SK-N-SH (cell line): ENCODE data around the gene PAM. TPM values are rescaled to one million over a fixed set of nuclear protein-coding genes. Genes with fewer than 3 reads are reported as not detected.

Source experiments
- CTCF ChIA-PET: fragments of 300-600, 350-600 bp; formaldehyde crosslinking; extraction: SDS; loops from one replicate; lab custom pipeline; 2021; lab: Yijun Ruan, JAX
- POLR2A ChIA-PET: fragments of 350-600 bp; sonication (Branson Sonifier 250); formaldehyde crosslinking; extraction: SDS; loops from one replicate; lab custom pipeline; 2020; ENCODE audit warnings: antibody characterized with exemption, inconsistent platforms; lab: Yijun Ruan, JAX
- DNase-seq: peaks from one replicate; pipeline ENCODE4 v3.0.0; 2012
- H2AFZ ChIP-seq: fragments of 200-600 bp; sonication (generic); 2 replicates; pipeline ENCODE4 v1.8.1; 2016; ENCODE audit warnings: antibody characterized with exemption, mild to moderate bottlenecking, low read depth
- H3F3A ChIP-seq: fragments of 200-600 bp; sonication (generic); replicated peaks from 2 replicates; pipeline ENCODE3; 2016; ENCODE audit warnings: antibody characterized with exemption, mild to moderate bottlenecking; ENCODE audit not compliant: insufficient read depth
- H3K27ac ChIP-seq, 2 experiments: fragments of 200-500 bp in 1 of 2; fragments of 200-600 bp in 1 of 2; sonication (Bioruptor generic) in 1 of 2; sonication (generic), shearing (Covaris generic) in 1 of 2; 2 replicates each; pipeline versions ENCODE4 v1.5.1 to v1.6.1; 2014 to 2016; ENCODE audit warnings: low read depth in 2 of 2, inconsistent platforms in 1 of 2, low read length in 1 of 2, mild to moderate bottlenecking in 1 of 2, mixed read lengths in 1 of 2
- H3K27me3 ChIP-seq: fragments of 200-600 bp; sonication (generic), shearing (Covaris generic); 2 replicates; pipeline ENCODE4 v1.6.1; 2016; ENCODE audit warnings: mixed run types; ENCODE audit not compliant: insufficient read depth
- H3K36me3 ChIP-seq, 2 experiments: fragments of 200-500 bp in 1 of 2; fragments of 200-600 bp in 1 of 2; sonication (Bioruptor generic) in 1 of 2; sonication (generic) in 1 of 2; replicated peaks in 1 of 2; 2 replicates each; pipeline versions ENCODE3 to v1.5.1; 2014 to 2016; ENCODE audit warnings: low read length in 1 of 2, mild to moderate bottlenecking in 1 of 2; ENCODE audit not compliant: insufficient read depth in 2 of 2, control insufficient read depth in 1 of 2
- H3K4me1 ChIP-seq, 2 experiments: fragments of 200-500 bp in 1 of 2; fragments of 200-600 bp in 1 of 2; sonication (Bioruptor generic) in 1 of 2; sonication (generic), shearing (Covaris generic) in 1 of 2; 2 replicates each; pipeline versions ENCODE4 v1.5.1 to v1.6.1; 2014 to 2016; ENCODE audit warnings: low read depth in 1 of 2, low read length in 1 of 2, mixed run types in 1 of 2; ENCODE audit not compliant: insufficient read depth in 2 of 2, control insufficient read depth in 1 of 2
- H3K4me2 ChIP-seq: fragments of 200-600 bp; sonication (generic), shearing (Covaris generic); 2 replicates; pipeline ENCODE4 v1.6.1; 2017; ENCODE audit warnings: mixed run types
- H3K4me3 ChIP-seq, 2 experiments: fragments of 200-500 bp in 1 of 2; fragments of 200-600 bp in 1 of 2; sonication (Bioruptor generic) in 1 of 2; sonication (generic), shearing (Covaris generic) in 1 of 2; 2 replicates each; pipeline versions ENCODE4 v1.5.1 to v1.8.1; 2014 to 2016; ENCODE audit warnings: low read depth in 2 of 2, inconsistent platforms in 1 of 2, low read length in 1 of 2, mild to moderate bottlenecking in 1 of 2, mixed read lengths in 1 of 2, moderate library complexity in 1 of 2
- H3K79me2 ChIP-seq: fragments of 200-600 bp; sonication (generic); 2 replicates; pipeline ENCODE4 v1.8.1; 2017; ENCODE audit warnings: mild to moderate bottlenecking; ENCODE audit not compliant: insufficient read depth
- H3K9ac ChIP-seq: fragments of 200-600 bp; sonication (generic); 2 replicates; pipeline ENCODE4 v1.6.1; 2017; ENCODE audit warnings: mixed run types
- H3K9me2 ChIP-seq: fragments of 200-600 bp; sonication (generic); 2 replicates; pipeline ENCODE4 v1.6.1; 2017; ENCODE audit warnings: mixed run types
- H3K9me3 ChIP-seq: fragments of 200-600 bp; sonication (generic); 2 replicates; pipeline ENCODE4 v1.6.1; 2017; ENCODE audit warnings: mixed run types, mild to moderate bottlenecking, moderate library complexity
- H4K20me1 ChIP-seq: fragments of 200-600 bp; sonication (generic); 2 replicates; pipeline ENCODE4 v1.6.1; 2017; ENCODE audit warnings: mild to moderate bottlenecking, mixed run types; ENCODE audit not compliant: insufficient read depth
- ELF1 ChIP-seq: IDR thresholded peaks from 2 replicates; pipeline ENCODE4 v1.4.0; 2012
- EP300 ChIP-seq, 2 experiments: IDR thresholded peaks; 2 replicates each; pipeline versions ENCODE4 v1.4.0 to v1.6.1; 2012; ENCODE audit warnings: borderline replicate concordance in 1 of 2, low read depth in 1 of 2, low read length in 1 of 2
- EZH2phosphoT487 ChIP-seq: fragments of 200-600 bp; sonication (generic); IDR thresholded peaks from 2 replicates; pipeline ENCODE4 v1.6.1; 2017; ENCODE audit warnings: low read depth, mixed run types, mild to moderate bottlenecking, antibody characterized with exemption, moderate library complexity, borderline replicate concordance
- GABPA ChIP-seq: IDR thresholded peaks from 2 replicates; pipeline ENCODE4 v1.4.0; 2012; ENCODE audit warnings: low read depth, mild to moderate bottlenecking
- GATA2 ChIP-seq: sonication (generic); formaldehyde crosslinking; IDR thresholded peaks from 2 replicates; pipeline ENCODE4 v1.5.0; 2020; ENCODE audit warnings: mild to moderate bottlenecking, missing genetic modification reagents
- JUND ChIP-seq: IDR thresholded peaks from 2 replicates; pipeline ENCODE4 v1.4.0; 2012
- MEF2A ChIP-seq: IDR thresholded peaks from 2 replicates; pipeline ENCODE4 v1.4.0; 2012; ENCODE audit warnings: low read depth, borderline replicate concordance
- NFIC ChIP-seq: IDR thresholded peaks from 2 replicates; pipeline ENCODE4 v1.4.0; 2012; ENCODE audit warnings: borderline replicate concordance
- NRF1 ChIP-seq: IDR thresholded peaks from 2 replicates; pipeline ENCODE4 v1.6.1; 2012; ENCODE audit warnings: low read depth, mild to moderate bottlenecking, low read length
- RCOR1 ChIP-seq: fragments of 150-350 bp; IDR thresholded peaks from 2 replicates; pipeline ENCODE4 v1.6.1; 2017; ENCODE audit warnings: antibody characterized with exemption, low read length
- RXRA ChIP-seq: IDR thresholded peaks from 2 replicates; pipeline ENCODE4 v1.4.0; 2012; ENCODE audit warnings: low read depth, mild to moderate bottlenecking, borderline replicate concordance
- TEAD4 ChIP-seq: IDR thresholded peaks from 2 replicates; pipeline ENCODE4 v1.4.0; 2012; ENCODE audit warnings: mild to moderate bottlenecking, borderline replicate concordance; ENCODE audit not compliant: insufficient read depth
- USF1 ChIP-seq: IDR thresholded peaks from 2 replicates; pipeline ENCODE4 v1.4.0; 2012; ENCODE audit warnings: low read depth, borderline replicate concordance
- ZBTB33 ChIP-seq: IDR thresholded peaks from 2 replicates; pipeline ENCODE4 v1.4.0; 2012; ENCODE audit warnings: low read depth, borderline replicate concordance
- WGBS: methylation state at CpG from one replicate; pipeline ENCODE4 v1.1.6; 2017; ENCODE audit warnings: low lambda C conversion rate; 5-methylcytosine and 5-hydroxymethylcytosine counted together
- polyA plus RNA-seq, 3 experiments: library from polyadenylated mRNA; depleted of rRNA; stranded (reverse); fragments of >200 nt; gene quantifications; 2 replicates each; pipeline ENCODE4 v1.2.3, GENCODE V29; 2012

The PAM gene
- polyA plus RNA-seq, 1 of the 3 experiments (the other 2 are of a cell fraction) = 507 TPM

- TF ChIP-seq EP300 (IDR thresholded peaks at IDR 0.05; ENCODE audit: borderline replicate concordance in 1 of 2, low read depth in 1 of 2, low read length in 1 of 2) (0 out of 4 replicates have a peak, but pooled peaks of 1 of the 2 experiments have one; percentile 16), ZBTB33 (no peak)
Observed at GRCh38 chr5:102823441-102823874, 68.4 kb downstream of the PAM start (continued).

- DNase-seq = no peak
- Histone ChIP-seq H3K36me3 (peaks cover 0 to 5% of the 10 kb centered on the region in 2 experiments), H3K9me3 (no peaks in the 10 kb centered on the region), H3K4me3 (no peak overlapping the region), H3K4me2 (no peak overlapping the region), H2AFZ (no peak overlapping the region), H3F3A (peaks cover 21% of the 10 kb centered on the region), H3K9ac (no peak overlapping the region), H3K79me2 (peaks cover 16% of the 10 kb centered on the region), H3K4me1 (peaks cover 0 to 14% of the 10 kb centered on the region in 2 experiments; a peak in 3 of 4 replicates), H4K20me1 (no peaks in the 10 kb centered on the region), H3K27me3 (no peaks in the 10 kb centered on the region), H3K9me2 (no peaks in the 10 kb centered on the region), H3K27ac (peak overlapping the region in 1 of 2 experiments; percentile 25; a peak in 2 of 4 replicates)
- ChIA-PET POLR2A (no interaction called here), CTCF (interaction anchor here (1.1 to 1.6 kb wide), 2 partner anchors 14 to 40 kb away, joined by 3 read pairs; no protein-coding TSS in a partner anchor)
- no peak for TF ChIP-seq EZH2phosphoT487
- no peak for TF ChIP-seq NRF1
Observed at GRCh38 chr5:102826629-102827028, 71.5 kb downstream of the PAM start.

- peaks cover 5 to 6% of the 10 kb centered on the region in 2 experiments; a peak in 3 of 4 replicates for H3K4me1 ChIP-seq
- POLR2A ChIA-PET = no interaction called here
Observed at GRCh38 chr5:102830241-102830640, 75.1 kb downstream of the PAM start.

More at GRCh38 chr5:102830241-102830640, 75.1 kb downstream of the PAM start:
- Histone ChIP-seq H4K20me1 (no peaks in the 10 kb centered on the region), H3K4me2 (no peak overlapping the region), H3K27ac (no peak overlapping the region), H2AFZ (no peak overlapping the region), H3K9me3 (no peaks in the 10 kb centered on the region), H3F3A (peaks cover 7% of the 10 kb centered on the region), H3K36me3 (no peaks in the 10 kb centered on the region), H3K9ac (no peak overlapping the region), H3K79me2 (peaks cover 26% of the 10 kb centered on the region; the same call in 1 of the 2 replicates), H3K27me3 (no peaks in the 10 kb centered on the region), H3K4me3 (no peak overlapping the region), H3K9me2 (no peaks in the 10 kb centered on the region)
- DNase-seq = no peak
- 80% methylated on average over 2 of the region's 2 CpGs for WGBS
- CTCF ChIA-PET = interaction anchor here (1.0 kb wide), 1 partner anchor 23 kb away, joined by 3 read pairs; no protein-coding TSS in a partner anchor
- TF ChIP-seq ELF1 (no peak), TEAD4 (no peak), JUND (no peak), NFIC (no peak), USF1 (no peak), GATA2 (no peak), RCOR1 (no peak), GABPA (no peak), RXRA (no peak), MEF2A (no peak)
